Activated CD8-positive, alpha-beta T cell treated with anti-CD3 and anti-CD28 coated beads, Interleukin-2, amount 10 ng/mL, durations not matched to agents 7 days and 5 days (primary cell): Measurements from ENCODE around the gene SAP25. TPM values are rescaled to one million over a fixed set of nuclear protein-coding genes. Genes with fewer than 3 reads are reported as not detected.

ENCODE experiments used
- ATAC-seq: fragments of 150-1000 bp; cut with Tn5 transposase; one replicate; pipeline ENCODE4 v1.10.0; 2021; ENCODE audit warnings: moderate library complexity
- CTCF ChIA-PET: fragments of 350-600 bp; sonication (Branson Sonifier 250); formaldehyde crosslinking; loops from one replicate; lab custom pipeline; 2021; ENCODE audit warnings: antibody characterized with exemption; lab: Charles Lee
- POLR2A ChIA-PET: fragments of 350-600 bp; sonication (Branson Sonifier 250); formaldehyde crosslinking; loops from one replicate; lab custom pipeline; 2021; ENCODE audit warnings: antibody characterized with exemption; lab: Charles Lee
- DNase-seq: peaks from one replicate; pipeline ENCODE4 v3.0.0-alpha.2; 2020
- H3K27ac Mint-ChIP-seq: one replicate; pipeline ENCODE4 v1.8.0; 2021; ENCODE audit warnings: mild to moderate bottlenecking, mixed read lengths
- H3K27me3 Mint-ChIP-seq: one replicate; pipeline ENCODE4 v1.8.0; 2021; ENCODE audit warnings: low read depth, mixed read lengths
- H3K36me3 Mint-ChIP-seq: one replicate; pipeline ENCODE4 v1.8.0; 2021; ENCODE audit warnings: low read depth, mixed read lengths
- H3K4me1 Mint-ChIP-seq: one replicate; pipeline ENCODE4 v1.8.0; 2021; ENCODE audit warnings: low read depth, mixed read lengths
- H3K4me3 Mint-ChIP-seq: one replicate; pipeline ENCODE4 v1.8.0; 2021; ENCODE audit warnings: mild to moderate bottlenecking, mixed read lengths
- H3K9me3 Mint-ChIP-seq: one replicate; pipeline ENCODE4 v1.8.0; 2022; ENCODE audit warnings: mixed read lengths; ENCODE audit not compliant: insufficient read depth
- total RNA-seq, 2 experiments: library from RNA; stranded (reverse); gene quantifications; one replicate each; pipeline ENCODE4 v1.2.3, GENCODE V29; 2021

SAP25 gene
- total RNA-seq, 2 experiments from 2014 or later = 29.8 to 30.0 TPM

- CTCF ChIA-PET = no interaction called here
- Mint-ChIP-seq H3K9me3 (no peaks in the 10 kb centered on the region), H3K4me3 (no peak overlapping the region), H3K36me3 (no peaks in the 10 kb centered on the region), H3K27me3 (peaks cover 10% of the 10 kb centered on the region), H3K27ac (no peak overlapping the region), H3K4me1 (peaks cover 10% of the 10 kb centered on the region)
- DNase-seq (no peak), ATAC-seq (no peak)
- POLR2A ChIA-PET = no interaction called here
These were observed 17.9 kb upstream of the SAP25 start for GRCh38 chr7:100591596-100591995.

- peaks cover 10% of the 10 kb centered on the region for H3K27me3 Mint-ChIP-seq
- ATAC-seq = no peak
- no peaks in the 10 kb centered on the region for H3K9me3 Mint-ChIP-seq
- POLR2A ChIA-PET = interaction anchor here (1.0 to 1.3 kb wide), 2 partner anchors 22 to 36 kb away, joined by 3 to 4 read pairs; partner anchors contain the start of gene MOSPD3
- no peak overlapping the region for H3K27ac Mint-ChIP-seq
- H3K4me1 Mint-ChIP-seq = peaks cover 8% of the 10 kb centered on the region
- DNase-seq = no peak
- no peak overlapping the region for H3K4me3 Mint-ChIP-seq
- CTCF ChIA-PET = interaction anchor here (1.1 to 7.9 kb wide), 2 partner anchors 26 to 30 kb away, joined by 4 to 57 read pairs; no protein-coding TSS in a partner anchor
- H3K36me3 Mint-ChIP-seq = peaks cover 3% of the 10 kb centered on the region
These were observed 16.5 kb upstream of the SAP25 start for GRCh38 chr7:100590077-100590737.

- no peak for ATAC-seq
- Mint-ChIP-seq H3K4me3 (no peak overlapping the region), H3K36me3 (peaks cover 3% of the 10 kb centered on the region), H3K27me3 (peaks cover 10% of the 10 kb centered on the region), H3K4me1 (peaks cover 8% of the 10 kb centered on the region), H3K27ac (no peak overlapping the region), H3K9me3 (no peaks in the 10 kb centered on the region)
- no peak for DNase-seq
- ChIA-PET CTCF (interaction anchor here (0.8 to 7.9 kb wide), 12 partner anchors 9 to 116 kb away, joined by 3 to 57 read pairs (median 4); partner anchors contain the start of gene POP7), POLR2A (interaction anchor here (1.0 to 1.3 kb wide), 2 partner anchors 23 to 37 kb away, joined by 3 to 4 read pairs; partner anchors contain the start of gene MOSPD3)
These were observed 15.7 kb upstream of the SAP25 start for GRCh38 chr7:100589341-100589947.

DNA sequence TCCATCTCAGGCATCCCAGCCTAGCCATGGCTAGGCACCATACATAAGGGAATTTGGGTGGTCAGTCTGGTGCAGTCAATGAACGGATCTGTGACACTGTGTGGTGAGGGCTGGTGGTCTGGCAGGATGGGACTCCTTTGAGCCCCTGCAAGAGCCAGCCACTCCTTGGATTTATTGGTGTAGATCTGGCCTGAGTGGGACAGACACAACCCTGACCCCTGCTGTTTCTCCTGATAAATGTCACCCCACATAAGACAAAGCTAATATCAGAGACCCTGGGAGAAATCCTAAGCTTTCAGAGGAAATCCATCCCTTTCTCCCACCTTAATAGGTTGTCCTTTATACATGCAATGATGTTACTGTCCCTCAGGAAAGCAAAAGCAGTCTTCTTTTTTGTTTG lies 14.7 kb upstream of the SAP25 start:
- CTCF ChIA-PET = interaction anchor here (0.8 to 7.9 kb wide), 17 partner anchors 8 to 119 kb away, joined by 3 to 57 read pairs (median 4); partner anchors contain the start of gene POP7
- Mint-ChIP-seq H3K27me3 (peaks cover 10% of the 10 kb centered on the region), H3K9me3 (no peaks in the 10 kb centered on the region), H3K4me3 (peak overlapping the region; percentile 24), H3K36me3 (peaks cover 7% of the 10 kb centered on the region), H3K27ac (no peak overlapping the region), H3K4me1 (peaks cover 14% of the 10 kb centered on the region)
- no peak for ATAC-seq
- POLR2A ChIA-PET = interaction anchor here (1.0 kb wide), 1 partner anchor 138 kb away, joined by 3 read pairs; no protein-coding TSS in a partner anchor
- no peak for DNase-seq

DNA sequence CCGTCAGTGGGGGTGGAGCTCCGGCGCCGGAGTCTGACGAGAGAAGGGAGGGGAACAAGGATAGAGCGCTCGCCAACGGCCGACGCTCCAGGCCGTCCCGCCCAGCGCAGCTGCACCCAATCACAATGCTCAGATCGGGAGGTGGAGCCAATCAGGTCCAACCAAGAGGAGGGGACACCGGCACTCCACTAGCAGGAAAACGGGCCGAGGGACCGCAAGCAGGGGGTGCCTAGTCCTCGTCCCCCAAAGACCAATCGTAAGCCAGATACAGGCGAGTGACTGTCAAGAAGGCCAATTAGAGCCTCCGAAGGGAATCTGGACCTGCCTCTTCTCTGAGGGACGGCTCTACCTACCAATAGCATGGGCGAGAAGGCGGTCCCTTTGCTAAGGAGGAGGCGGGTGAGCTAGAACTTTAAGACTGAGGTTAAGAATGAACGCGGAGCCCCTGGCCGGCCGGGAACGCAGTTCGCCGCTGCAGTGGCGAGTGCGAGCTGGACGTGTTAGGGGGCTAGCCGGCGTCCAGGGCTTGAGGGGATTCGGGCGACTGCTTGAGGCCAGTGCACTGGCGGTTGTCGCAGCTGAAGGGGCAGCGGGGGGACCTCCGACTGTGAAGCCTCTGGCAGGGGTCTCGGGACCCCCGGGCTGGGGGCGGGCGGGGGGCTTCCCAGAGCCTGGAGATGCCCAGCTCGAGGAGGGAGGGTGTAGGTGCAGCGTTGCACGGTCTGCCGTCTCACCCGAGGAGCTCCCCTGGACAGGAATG lies 12.7 kb upstream of the SAP25 start, which contains the start of gene FBXO24:
TSS of gene FBXO24 (plus strand) at position 63 of the 760 bp plus-strand sequence. CDS start at position 361, 298 bp downstream.
- DNase-seq (peak; percentile 100), ATAC-seq (peak; percentile 87)
- Mint-ChIP-seq H3K9me3 (no peaks in the 10 kb centered on the region), H3K27ac (peak within 1 kb of the TSS; percentile 98), H3K36me3 (peaks cover 19% of the 10 kb centered on the region), H3K27me3 (peaks cover 10% of the 10 kb centered on the region), H3K4me3 (peak within 1 kb of the TSS; percentile 93), H3K4me1 (peaks cover 26% of the 10 kb centered on the region)
- POLR2A ChIA-PET = interaction anchor here (0.5 to 3.6 kb wide), 29 partner anchors 8 to 632 kb away, joined by 3 to 18 read pairs (median 4); partner anchors contain the start of genes AGFG2, GNB2, MEPCE and MOSPD3
- CTCF ChIA-PET = interaction anchor here (0.6 to 7.9 kb wide), 26 partner anchors 8 to 266 kb away, joined by 3 to 57 read pairs (median 4); partner anchors contain the start of genes AGFG2, MOSPD3, POP7 and SLC12A9

- POLR2A ChIA-PET = interaction anchor here (0.5 to 3.6 kb wide), 33 partner anchors 9 to 289 kb away, joined by 3 to 18 read pairs (median 5); partner anchors contain the start of genes AGFG2, GNB2, MEPCE and MOSPD3
- peak within 1 kb of the TSS; percentile 93 for H3K4me3 Mint-ChIP-seq
- H3K9me3 Mint-ChIP-seq = no peaks in the 10 kb centered on the region
- peaks cover 19% of the 10 kb centered on the region for H3K36me3 Mint-ChIP-seq
- H3K27ac Mint-ChIP-seq = peak within 1 kb of the TSS; percentile 98
- peaks cover 26% of the 10 kb centered on the region for H3K4me1 Mint-ChIP-seq
- peak; percentile 22 for ATAC-seq
- CTCF ChIA-PET = interaction anchor here (0.6 to 7.9 kb wide), 28 partner anchors 9 to 214 kb away, joined by 3 to 57 read pairs (median 4); partner anchors contain the start of genes AGFG2, MOSPD3 and POP7
- peaks cover 10% of the 10 kb centered on the region for H3K27me3 Mint-ChIP-seq
- peak; percentile 70 for DNase-seq
These were observed 12.0 kb upstream of the SAP25 start, which contains the start of gene LRCH4 for GRCh38 chr7:100585511-100586265. Gene LRCH4 (minus strand): TSS chr7:100586129. CDS start chr7:100586100, 29 bp downstream.

DNA sequence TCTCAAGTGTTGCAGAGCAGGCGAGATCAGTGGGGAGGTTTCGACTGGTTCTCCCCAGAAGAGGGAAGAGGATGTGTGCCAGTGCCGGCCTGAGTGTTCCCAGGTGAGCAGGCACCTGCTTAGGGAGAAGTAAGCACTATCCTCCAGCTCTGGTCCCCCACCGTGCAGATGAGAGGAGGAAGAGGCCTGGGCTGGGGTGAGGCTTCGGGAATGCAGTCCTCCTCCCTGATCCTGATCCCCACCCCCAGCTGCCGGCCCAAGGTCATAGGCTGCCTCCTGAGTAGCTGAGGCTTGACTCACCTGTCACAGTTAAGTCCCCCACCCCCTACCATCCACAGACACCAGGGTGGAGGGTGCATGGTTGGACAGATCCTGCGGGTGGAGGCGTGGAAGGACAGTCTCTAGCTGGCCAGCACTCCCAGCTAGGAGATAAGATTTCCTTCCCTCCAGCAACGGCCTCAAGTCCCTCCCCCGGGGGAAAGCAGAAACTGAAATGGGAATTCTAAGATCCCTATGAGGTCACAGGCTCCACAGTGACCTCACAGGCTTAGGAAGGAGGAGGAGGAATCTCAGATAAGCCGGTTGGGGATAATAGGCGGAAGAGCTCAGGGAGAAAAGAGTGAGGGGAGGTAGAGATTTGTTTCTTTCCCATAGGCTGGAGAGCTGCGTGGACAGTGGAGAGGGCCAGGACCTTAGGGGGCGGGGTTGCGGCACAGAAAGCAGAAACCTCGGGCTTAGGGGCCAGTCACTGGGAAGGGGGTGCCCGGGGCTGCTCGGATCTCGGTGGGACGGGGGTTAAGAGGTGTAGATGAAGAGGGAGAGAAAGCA lies 11.2 kb upstream of the SAP25 start:
- Mint-ChIP-seq H3K9me3 (no peaks in the 10 kb centered on the region), H3K4me1 (peaks cover 26% of the 10 kb centered on the region), H3K27ac (peak overlapping the region; percentile 98), H3K36me3 (peaks cover 19% of the 10 kb centered on the region), H3K4me3 (peak overlapping the region; percentile 93), H3K27me3 (peaks cover 4% of the 10 kb centered on the region)
- DNase-seq = no peak
- ATAC-seq = no peak
- ChIA-PET POLR2A (interaction anchor here (0.7 to 3.6 kb wide), 21 partner anchors 10 to 302 kb away, joined by 3 to 18 read pairs (median 5); partner anchors contain the start of genes GNB2, MEPCE, MOSPD3 and PCOLCE), CTCF (interaction anchor here (1.2 to 7.9 kb wide), 12 partner anchors 16 to 121 kb away, joined by 3 to 57 read pairs (median 7); partner anchors contain the start of gene POP7)

DNA sequence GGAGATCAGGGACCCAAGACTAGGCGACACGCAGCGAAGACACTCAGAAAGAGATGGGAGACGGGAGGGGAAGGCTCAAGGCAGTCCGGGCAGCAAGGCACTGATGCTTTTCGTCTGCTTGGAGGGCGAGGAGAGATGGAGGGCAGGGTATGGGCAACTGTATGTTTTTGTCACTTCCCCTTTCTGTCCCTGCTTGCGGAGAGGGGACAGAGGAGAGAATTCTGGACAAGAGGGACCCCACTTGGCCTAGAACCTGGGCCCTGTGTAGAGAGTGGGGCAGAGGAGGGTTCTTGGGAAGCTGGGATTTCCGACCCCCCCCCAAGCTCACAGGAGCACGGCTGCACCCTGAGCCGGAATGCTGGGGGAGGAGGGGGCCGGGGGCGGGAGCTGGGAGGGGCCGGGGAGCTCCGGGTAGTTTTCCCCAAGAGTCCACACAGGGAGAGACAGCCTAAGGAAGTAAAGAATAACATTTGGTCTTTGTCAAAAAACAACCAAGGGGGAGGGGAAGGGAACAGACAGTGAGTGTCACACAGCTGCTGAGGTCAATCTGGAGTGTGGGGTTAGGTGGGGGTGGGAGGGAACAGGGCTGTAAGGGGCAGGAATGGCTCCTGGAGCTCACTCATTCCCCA lies 10.5 kb upstream of the SAP25 start:
- Mint-ChIP-seq H3K27me3 (peaks cover 2% of the 10 kb centered on the region), H3K27ac (peak overlapping the region; percentile 98), H3K4me3 (peak overlapping the region; percentile 93), H3K36me3 (peaks cover 19% of the 10 kb centered on the region), H3K4me1 (peaks cover 26% of the 10 kb centered on the region), H3K9me3 (no peaks in the 10 kb centered on the region)
- ATAC-seq (no peak), DNase-seq (no peak)
- POLR2A ChIA-PET = interaction anchor here (0.6 to 3.6 kb wide), 14 partner anchors 13 to 303 kb away, joined by 3 to 18 read pairs (median 5); partner anchors contain the start of genes GNB2, MEPCE, MOSPD3 and PCOLCE
- CTCF ChIA-PET = interaction anchor here (0.6 to 7.9 kb wide), 14 partner anchors 15 to 244 kb away, joined by 3 to 57 read pairs (median 4); partner anchors contain the start of gene POP7
